ENCODE data around the gene KIF5A. TPM values are rescaled to one million over a fixed set of nuclear protein-coding genes. Genes with fewer than 3 reads are reported as not detected.

KIF5A gene
- polyA plus RNA-seq, 3 donors from 2014 or later: not detected

- peaks cover 2 to 6% (median 4%) of the 10 kb centered on the region in 3 donors for H3K27me3 Mint-ChIP-seq (ENCODE audit: low read depth in 3 of 3)
- H3K9me3 Mint-ChIP-seq: no peaks in the 10 kb centered on the region
- DNase-seq: no peak
- peaks cover 3 to 7% (median 7%) of the 10 kb centered on the region in 3 donors for H3K36me3 Mint-ChIP-seq
- H3K4me1 Mint-ChIP-seq: peaks cover 41% of the 10 kb centered on the region in 2 donors
- H3K27ac Mint-ChIP-seq: peak overlapping the region in 5 of 6 donors; percentile 3 to 37 (median 13)
- no peak overlapping the region for H3K4me3 Mint-ChIP-seq
These were observed 58.3 kb downstream of the KIF5A start for GRCh38 chr12:57607958-57608663.

GRCh38 chr12:57609101-57609780, 59.4 kb downstream of the KIF5A start:
- H3K27me3 Mint-ChIP-seq (ENCODE audit: low read depth in 3 of 3): peaks cover 2 to 6% (median 5%) of the 10 kb centered on the region in 3 donors
- no peak overlapping the region for H3K4me3 Mint-ChIP-seq
- H3K27ac Mint-ChIP-seq: no peak overlapping the region
- H3K4me1 Mint-ChIP-seq: peaks cover 30% of the 10 kb centered on the region in 2 donors
- peaks cover 0 to 7% (median 7%) of the 10 kb centered on the region in 3 donors for H3K36me3 Mint-ChIP-seq
- no peaks in the 10 kb centered on the region for H3K9me3 Mint-ChIP-seq
- no peak for DNase-seq

DNA sequence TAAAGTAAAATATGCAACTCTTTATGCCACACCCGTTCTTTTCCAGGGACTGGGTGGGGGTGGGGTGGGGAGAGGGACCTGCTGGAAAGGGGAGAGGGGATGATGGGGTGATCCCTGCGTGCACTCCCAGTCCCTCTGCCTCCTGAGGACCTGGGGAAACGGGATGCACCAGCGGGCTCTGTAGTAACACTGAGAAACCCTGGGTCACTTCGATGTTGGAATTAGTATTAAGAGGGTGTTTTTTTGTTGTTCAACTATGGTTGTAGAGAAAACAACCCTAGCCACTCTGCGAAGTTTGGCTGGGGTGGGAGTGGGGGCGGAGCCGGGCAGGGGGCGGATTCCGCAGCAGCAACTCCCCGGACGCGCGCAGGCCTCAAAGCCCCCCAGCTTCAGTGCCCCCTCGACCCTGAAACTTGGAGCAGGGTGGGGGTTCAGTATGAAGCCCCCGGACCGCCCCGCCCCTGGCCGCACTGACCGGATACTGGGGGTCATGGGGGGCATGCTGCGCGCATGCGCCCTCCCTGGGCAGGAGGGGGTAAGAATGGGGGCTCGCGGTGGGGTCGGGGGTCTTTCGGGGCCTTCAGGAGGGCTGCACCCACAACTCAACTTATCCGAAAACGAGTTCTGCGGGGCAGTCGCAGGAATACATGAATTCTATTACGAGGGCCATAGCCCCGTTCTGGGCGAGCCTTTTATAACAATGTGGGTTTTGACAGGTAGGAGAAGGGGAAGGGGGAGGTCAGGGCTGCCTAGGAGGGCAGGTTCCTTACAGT, 60.1 kb downstream of the KIF5A start:
- no peaks in the 10 kb centered on the region for H3K9me3 Mint-ChIP-seq

GRCh38 chr12:57610554-57611107, 60.8 kb downstream of the KIF5A start:
- DNase-seq: no peak
- no peaks in the 10 kb centered on the region for H3K9me3 Mint-ChIP-seq
- peak overlapping the region in 2 of 6 donors; percentile 53 to 72 for H3K27ac Mint-ChIP-seq
- peaks cover 0 to 7% (median 7%) of the 10 kb centered on the region in 3 donors for H3K36me3 Mint-ChIP-seq
- H3K4me1 Mint-ChIP-seq: peaks cover 17 to 18% of the 10 kb centered on the region in 2 donors
- peak overlapping the region; percentile 54 to 84 (median 79) for H3K4me3 Mint-ChIP-seq
- H3K27me3 Mint-ChIP-seq (ENCODE audit: low read depth in 3 of 3): peaks cover 2 to 6% (median 4%) of the 10 kb centered on the region in 3 donors

More for the DNA sequence above, 60.1 kb downstream of the KIF5A start:
- Mint-ChIP-seq H3K4me1 (peaks cover 24% of the 10 kb centered on the region in 2 donors), H3K27me3 (ENCODE audit: low read depth in 3 of 3) (peaks cover 2 to 6% (median 5%) of the 10 kb centered on the region in 3 donors), H3K27ac (peak overlapping the region in 1 of 6 donors; percentile 72), H3K4me3 (peak overlapping the region; percentile 54 to 84 (median 79)), H3K36me3 (peaks cover 0 to 7% (median 7%) of the 10 kb centered on the region in 3 donors)
- DNase-seq: no peak

GRCh38 chr12:57611108-57611826, 61.4 kb downstream of the KIF5A start, which contains the start of gene ARHGEF25:
ARHGEF25 (plus strand) TSS chr12:57611435; CDS start chr12:57611895, 460 bp downstream.
- Mint-ChIP-seq H3K27ac (peak within 1 kb of the TSS in 2 of 6 donors; percentile 53 to 72), H3K36me3 (peaks cover 0 to 7% (median 7%) of the 10 kb centered on the region in 3 donors), H3K4me3 (peak within 1 kb of the TSS; percentile 76 to 84 (median 80)), H3K4me1 (peaks cover 11 to 14% of the 10 kb centered on the region in 2 donors), H3K9me3 (no peaks in the 10 kb centered on the region), H3K27me3 (ENCODE audit: low read depth in 3 of 3) (peaks cover 2 to 6% (median 4%) of the 10 kb centered on the region in 3 donors)
- DNase-seq: peak in 2 of 3 donors; percentile 29 to 49

DNA sequence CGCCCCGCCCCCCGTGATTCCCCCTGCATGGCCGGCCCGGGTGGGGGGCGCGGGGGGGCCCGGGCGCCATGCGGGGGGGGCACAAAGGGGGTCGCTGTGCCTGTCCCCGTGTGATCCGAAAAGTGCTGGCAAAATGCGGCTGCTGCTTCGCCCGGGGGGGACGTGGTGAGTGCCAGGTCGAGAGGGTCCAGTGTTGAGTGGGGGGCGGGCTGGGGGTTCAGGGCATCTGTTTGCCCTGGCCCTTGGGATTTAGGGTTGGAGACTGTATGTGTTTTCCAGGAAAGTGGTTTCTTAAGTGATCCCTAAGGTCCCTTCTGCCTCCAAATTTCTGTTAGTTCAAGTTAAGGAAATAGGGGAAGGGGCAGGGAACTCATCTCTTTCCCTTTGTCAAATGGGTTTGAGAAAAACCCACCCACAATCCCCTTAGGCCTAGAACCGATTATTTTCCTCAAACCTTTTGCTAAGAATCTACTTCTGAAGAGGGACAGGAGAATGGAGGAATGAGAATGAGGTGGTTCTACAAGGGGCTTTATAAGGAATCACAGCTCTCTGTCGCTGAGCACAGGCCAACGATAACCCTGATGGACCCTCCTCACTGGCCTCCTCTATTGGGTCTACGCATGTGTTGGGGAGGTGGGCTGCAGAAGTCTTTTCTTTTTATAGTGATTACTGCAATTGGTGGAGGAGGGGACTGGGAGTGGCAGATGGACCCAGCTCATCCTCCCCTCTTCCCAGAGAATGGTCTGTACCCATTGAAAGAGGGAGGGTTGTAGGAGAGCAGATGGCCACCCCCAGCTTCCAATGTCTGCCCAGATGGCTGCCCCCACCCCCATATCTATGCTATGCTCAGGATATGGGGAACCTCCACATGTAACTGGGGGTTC, 62.2 kb downstream of the KIF5A start:
- H3K4me1 Mint-ChIP-seq: peaks cover 7 to 12% of the 10 kb centered on the region in 2 donors
- H3K27ac Mint-ChIP-seq: no peak overlapping the region
- DNase-seq: no peak
- peaks cover 0 to 7% (median 7%) of the 10 kb centered on the region in 3 donors for H3K36me3 Mint-ChIP-seq
- H3K4me3 Mint-ChIP-seq: peak overlapping the region; percentile 62 to 82 (median 76)
- H3K9me3 Mint-ChIP-seq: no peaks in the 10 kb centered on the region
- H3K27me3 Mint-ChIP-seq (ENCODE audit: low read depth in 3 of 3): peaks cover 2 to 6% (median 4%) of the 10 kb centered on the region in 3 donors

DNA sequence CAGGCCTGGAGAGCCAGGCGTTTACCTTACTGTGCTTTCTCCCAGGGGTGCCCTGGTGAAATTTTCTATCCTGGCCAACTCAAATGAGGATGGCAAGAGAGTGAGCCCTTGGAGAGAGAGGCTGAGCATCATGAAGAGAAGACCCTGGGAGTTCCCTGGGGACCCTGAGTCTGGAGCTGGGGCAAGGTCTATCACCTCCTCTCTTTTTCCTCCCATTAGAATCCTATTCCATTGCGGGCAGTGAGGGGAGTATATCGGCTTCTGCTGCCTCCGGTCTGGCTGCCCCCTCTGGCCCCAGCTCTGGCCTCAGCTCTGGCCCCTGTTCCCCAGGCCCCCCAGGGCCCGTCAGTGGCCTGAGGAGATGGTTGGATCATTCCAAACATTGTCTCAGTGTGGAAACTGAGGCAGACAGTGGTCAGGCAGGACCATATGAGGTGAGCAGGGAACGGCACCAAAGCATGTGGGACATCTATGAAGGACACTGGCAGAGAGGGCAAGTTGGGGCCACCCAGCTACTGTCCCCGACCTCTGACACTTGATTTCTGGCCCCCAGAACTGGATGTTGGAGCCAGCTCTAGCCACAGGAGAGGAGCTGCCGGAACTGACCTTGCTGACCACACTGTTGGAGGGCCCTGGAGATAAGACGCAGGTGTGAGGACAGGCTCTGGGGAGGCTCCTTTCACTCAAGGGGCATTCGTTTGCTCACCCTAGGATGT, 63.0 kb downstream of the KIF5A start:
- DNase-seq: no peak
- Mint-ChIP-seq H3K36me3 (peaks cover 0 to 2% (median 2%) of the 10 kb centered on the region in 3 donors), H3K27ac (no peak overlapping the region), H3K27me3 (ENCODE audit: low read depth in 3 of 3) (peaks cover 2 to 10% (median 6%) of the 10 kb centered on the region in 3 donors), H3K9me3 (no peaks in the 10 kb centered on the region), H3K4me1 (peaks cover 7 to 12% of the 10 kb centered on the region in 2 donors), H3K4me3 (no peak overlapping the region)

GRCh38 chr12:57613427-57614109, 63.7 kb downstream of the KIF5A start:
- Mint-ChIP-seq H3K9me3 (no peaks in the 10 kb centered on the region), H3K4me1 (peaks cover 7 to 12% of the 10 kb centered on the region in 2 donors), H3K27ac (no peak overlapping the region), H3K4me3 (no peak overlapping the region), H3K36me3 (no peaks in the 10 kb centered on the region), H3K27me3 (ENCODE audit: low read depth in 3 of 3) (peaks cover 2 to 13% (median 10%) of the 10 kb centered on the region in 3 donors)
- DNase-seq: no peak

GRCh38 chr12:57614178-57614947, 64.5 kb downstream of the KIF5A start:
- Mint-ChIP-seq H3K4me3 (no peak overlapping the region), H3K4me1 (peaks cover 12 to 17% of the 10 kb centered on the region in 2 donors), H3K27me3 (ENCODE audit: low read depth in 3 of 3) (peaks cover 9 to 20% (median 16%) of the 10 kb centered on the region in 3 donors), H3K36me3 (no peaks in the 10 kb centered on the region), H3K27ac (no peak overlapping the region), H3K9me3 (no peaks in the 10 kb centered on the region)
- no peak for DNase-seq

GRCh38 chr12:57614948-57615500, 65.2 kb downstream of the KIF5A start:
- Mint-ChIP-seq H3K9me3 (no peaks in the 10 kb centered on the region), H3K4me1 (peaks cover 15 to 20% of the 10 kb centered on the region in 2 donors), H3K36me3 (no peaks in the 10 kb centered on the region), H3K27me3 (ENCODE audit: low read depth in 3 of 3) (peaks cover 9 to 18% (median 17%) of the 10 kb centered on the region in 3 donors), H3K27ac (peak overlapping the region in 1 of 6 donors; percentile 22), H3K4me3 (no peak overlapping the region)
- no peak for DNase-seq

All from immature natural killer cell (primary cell).